Activated CD8-positive, alpha-beta memory T cell treated with anti-CD3 and anti-CD28 coated beads, Interleukin-2, amount 50 U/mL, for 24 hours (primary cell): ENCODE measurements around the gene MDH2.
"Not testable (repeated sequence)": the region's sequence is repeated elsewhere in the genome, so short reads cannot be mapped to it uniquely, and the experiment has no call there.

Experiments
- DNase-seq: peaks from one replicate; pipeline ENCODE4 v3.0.0-alpha.2; 2020; ENCODE audit errors: extremely low read depth

Gene MDH2

GRCh38 chr7:76108540-76109233 is 60.8 kb downstream of the MDH2 start:
- no peak for DNase-seq

DNA sequence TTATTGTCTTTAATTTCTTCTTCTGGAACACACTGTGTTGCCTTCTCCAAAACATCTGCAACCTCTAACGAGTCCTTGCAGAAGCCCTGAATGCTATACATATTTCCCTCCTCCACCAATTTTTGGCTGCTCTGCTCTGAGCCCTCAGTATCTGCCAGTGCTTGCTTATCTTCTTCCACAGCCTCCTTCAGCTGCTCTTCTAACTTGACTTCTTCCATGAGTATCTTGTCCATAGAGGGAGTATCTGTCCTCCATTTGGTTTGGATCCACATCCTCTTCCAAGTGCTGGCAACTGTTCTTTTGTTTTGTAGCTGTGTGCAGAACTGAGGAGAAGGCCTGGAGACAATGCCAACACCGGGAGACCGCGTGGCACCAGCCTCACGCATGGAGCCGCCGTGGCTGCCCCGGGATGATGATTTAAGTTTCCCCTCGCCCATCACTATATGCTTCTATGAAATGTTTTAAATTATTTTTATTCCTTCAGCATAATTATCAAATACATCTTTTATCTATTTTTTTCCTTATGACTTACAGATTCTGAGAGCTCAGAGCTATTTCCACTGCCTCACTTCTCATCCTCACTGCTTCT is 65.2 kb downstream of the MDH2 start:
- not testable (repeated sequence) for DNase-seq

GRCh38 chr7:76114742-76115141 is 66.8 kb downstream of the MDH2 start:
- DNase-seq: not testable (repeated sequence)
